ENCODE results near the gene NFKBIB. TPM values are rescaled to one million over a fixed set of nuclear protein-coding genes. Genes with fewer than 3 reads are reported as not detected.

NFKBIB gene
- total RNA-seq, 1 experiment from 2014 or later, result 51.2 TPM

DNA sequence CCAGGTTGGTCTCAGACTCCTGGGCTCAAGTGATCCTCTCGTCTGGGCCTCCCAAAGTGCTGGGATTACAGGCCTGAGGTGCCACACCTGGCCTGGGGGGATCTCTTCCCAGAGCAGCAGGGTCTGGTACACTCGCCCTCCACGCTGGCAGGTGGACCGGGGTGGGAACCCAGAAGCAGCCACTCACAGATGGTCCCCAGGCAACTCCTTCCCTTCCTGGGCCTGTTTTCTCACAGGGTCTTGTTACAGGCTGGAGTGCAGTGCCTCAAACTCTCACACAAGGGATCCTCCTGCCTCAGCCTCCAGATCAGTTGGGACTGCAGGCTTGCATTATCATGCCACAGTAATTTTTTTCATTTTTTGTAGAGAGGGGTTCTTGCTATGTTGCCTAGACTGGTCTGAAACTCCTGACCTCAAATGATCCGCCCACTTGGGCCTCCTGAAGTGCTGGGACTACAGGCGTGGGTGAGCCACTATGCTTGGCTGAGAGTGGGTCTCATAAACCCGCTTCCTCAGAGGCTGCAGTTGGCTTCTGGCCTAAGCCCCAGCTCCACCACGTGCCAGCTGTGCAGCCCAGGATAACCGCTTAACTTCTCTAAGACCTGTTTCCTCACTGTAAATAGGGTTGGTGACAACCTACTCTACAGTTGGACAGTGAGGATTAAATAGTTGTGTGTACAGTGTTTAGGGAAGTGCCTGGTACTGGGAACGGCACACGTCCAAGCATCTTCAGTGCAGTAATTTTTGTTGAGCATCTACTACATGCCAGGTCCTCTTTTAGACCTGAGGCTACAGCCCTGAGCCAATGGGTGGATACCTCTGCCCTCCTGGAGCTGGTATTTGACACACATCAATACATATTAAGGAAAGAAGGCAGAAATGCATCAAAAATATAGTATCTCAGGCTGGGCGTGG is 13.1 kb downstream of the NFKBIB start:
- Histone ChIP-seq H3K4me1 (ENCODE audit: control insufficient read depth in 1 of 2, insufficient read depth in 2 of 2, low read length in 2 of 2) (no peaks in the 10 kb centered on the region), H3K4me2 (ENCODE audit: low read length) (no peak overlapping the region), H3K27me3 (ENCODE audit: insufficient read depth, low read length) (no peaks in the 10 kb centered on the region), H4K20me1 (ENCODE audit: insufficient read depth) (no peaks in the 10 kb centered on the region), H3K36me3 (ENCODE audit: control insufficient read depth in 1 of 2, insufficient read depth in 2 of 2, low read length in 2 of 2) (no peaks in the 10 kb centered on the region), H2AFZ (ENCODE audit: low read depth, low read length, poor library complexity, severe bottlenecking) (no peak overlapping the region), H3K9me3 (ENCODE audit: control insufficient read depth in 1 of 2, insufficient read depth in 1 of 2, low read depth in 1 of 2, low read length in 2 of 2) (no peaks in the 10 kb centered on the region), H3K4me3 (replicated peaks in 1 of 2; ENCODE audit: low read depth in 1 of 2, low read length in 2 of 2) (no peak overlapping the region), H3K79me2 (ENCODE audit: insufficient read depth, low read length) (no peaks in the 10 kb centered on the region), H3K9ac (ENCODE audit: low read length) (no peak overlapping the region), H3K27ac (ENCODE audit: low read depth, low read length) (no peak overlapping the region), H3K9me2 (ENCODE audit: insufficient read depth) (no peaks in the 10 kb centered on the region)
- CTCF ChIA-PET, result no interaction called here
- POLR2A ChIA-PET, result no interaction called here
- TF ChIP-seq ZFX (IDR thresholded peaks at IDR 0.05) (no peak), CEBPB (IDR thresholded peaks at IDR 0.05; ENCODE audit: low read depth) (no peak), ZNF274 (IDR thresholded peaks at IDR 0.05; ENCODE audit: low read depth, low read length) (no peak), POLR2A (IDR thresholded peaks at IDR 0.05; ENCODE audit: borderline replicate concordance, extremely low read depth, insufficient read depth, insufficient read length) (no peak), JUND (IDR thresholded peaks at IDR 0.05) (no peak), RAD21 (IDR thresholded peaks at IDR 0.05; ENCODE audit: low read depth) (no peak), CBX3 (IDR thresholded peaks at IDR 0.05; ENCODE audit: low read depth) (no peak), EZH2phosphoT487 (IDR thresholded peaks at IDR 0.05; ENCODE audit: borderline replicate concordance) (no peak), SP1 (IDR thresholded peaks at IDR 0.05; ENCODE audit: low read depth) (no peak), EGR1 (IDR thresholded peaks at IDR 0.05; ENCODE audit: low read depth) (no peak), ELF1 (IDR thresholded peaks at IDR 0.05; ENCODE audit: borderline replicate concordance, low read depth) (no peak), FOSL1 (IDR thresholded peaks at IDR 0.05; ENCODE audit: low read depth) (no peak)
- TF ChIP-seq, protein P1, sequence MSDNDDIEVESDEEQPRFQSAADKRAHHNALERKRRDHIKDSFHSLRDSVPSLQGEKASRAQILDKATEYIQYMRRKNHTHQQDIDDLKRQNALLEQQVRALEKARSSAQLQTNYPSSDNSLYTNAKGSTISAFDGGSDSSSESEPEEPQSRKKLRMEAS (IDR thresholded peaks at IDR 0.05), result no peak
- TF ChIP-seq, protein P2, sequence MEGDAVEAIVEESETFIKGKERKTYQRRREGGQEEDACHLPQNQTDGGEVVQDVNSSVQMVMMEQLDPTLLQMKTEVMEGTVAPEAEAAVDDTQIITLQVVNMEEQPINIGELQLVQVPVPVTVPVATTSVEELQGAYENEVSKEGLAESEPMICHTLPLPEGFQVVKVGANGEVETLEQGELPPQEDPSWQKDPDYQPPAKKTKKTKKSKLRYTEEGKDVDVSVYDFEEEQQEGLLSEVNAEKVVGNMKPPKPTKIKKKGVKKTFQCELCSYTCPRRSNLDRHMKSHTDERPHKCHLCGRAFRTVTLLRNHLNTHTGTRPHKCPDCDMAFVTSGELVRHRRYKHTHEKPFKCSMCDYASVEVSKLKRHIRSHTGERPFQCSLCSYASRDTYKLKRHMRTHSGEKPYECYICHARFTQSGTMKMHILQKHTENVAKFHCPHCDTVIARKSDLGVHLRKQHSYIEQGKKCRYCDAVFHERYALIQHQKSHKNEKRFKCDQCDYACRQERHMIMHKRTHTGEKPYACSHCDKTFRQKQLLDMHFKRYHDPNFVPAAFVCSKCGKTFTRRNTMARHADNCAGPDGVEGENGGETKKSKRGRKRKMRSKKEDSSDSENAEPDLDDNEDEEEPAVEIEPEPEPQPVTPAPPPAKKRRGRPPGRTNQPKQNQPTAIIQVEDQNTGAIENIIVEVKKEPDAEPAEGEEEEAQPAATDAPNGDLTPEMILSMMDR (IDR thresholded peaks at IDR 0.05 in 2 of 3, conservative IDR thresholded peaks at IDR 0.05 in 1 of 3; ENCODE audit: borderline replicate concordance in 1 of 3, insufficient read depth in 1 of 3, low read depth in 2 of 3, low read length in 2 of 3), result no peak
- TF ChIP-seq, protein P3, sequence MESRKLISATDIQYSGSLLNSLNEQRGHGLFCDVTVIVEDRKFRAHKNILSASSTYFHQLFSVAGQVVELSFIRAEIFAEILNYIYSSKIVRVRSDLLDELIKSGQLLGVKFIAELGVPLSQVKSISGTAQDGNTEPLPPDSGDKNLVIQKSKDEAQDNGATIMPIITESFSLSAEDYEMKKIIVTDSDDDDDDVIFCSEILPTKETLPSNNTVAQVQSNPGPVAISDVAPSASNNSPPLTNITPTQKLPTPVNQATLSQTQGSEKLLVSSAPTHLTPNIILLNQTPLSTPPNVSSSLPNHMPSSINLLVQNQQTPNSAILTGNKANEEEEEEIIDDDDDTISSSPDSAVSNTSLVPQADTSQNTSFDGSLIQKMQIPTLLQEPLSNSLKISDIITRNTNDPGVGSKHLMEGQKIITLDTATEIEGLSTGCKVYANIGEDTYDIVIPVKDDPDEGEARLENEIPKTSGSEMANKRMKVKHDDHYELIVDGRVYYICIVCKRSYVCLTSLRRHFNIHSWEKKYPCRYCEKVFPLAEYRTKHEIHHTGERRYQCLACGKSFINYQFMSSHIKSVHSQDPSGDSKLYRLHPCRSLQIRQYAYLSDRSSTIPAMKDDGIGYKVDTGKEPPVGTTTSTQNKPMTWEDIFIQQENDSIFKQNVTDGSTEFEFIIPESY (IDR thresholded peaks at IDR 0.05; ENCODE audit: extremely low read depth, insufficient replicate concordance, low read length), result no peak
- TF ChIP-seq, protein P4, sequence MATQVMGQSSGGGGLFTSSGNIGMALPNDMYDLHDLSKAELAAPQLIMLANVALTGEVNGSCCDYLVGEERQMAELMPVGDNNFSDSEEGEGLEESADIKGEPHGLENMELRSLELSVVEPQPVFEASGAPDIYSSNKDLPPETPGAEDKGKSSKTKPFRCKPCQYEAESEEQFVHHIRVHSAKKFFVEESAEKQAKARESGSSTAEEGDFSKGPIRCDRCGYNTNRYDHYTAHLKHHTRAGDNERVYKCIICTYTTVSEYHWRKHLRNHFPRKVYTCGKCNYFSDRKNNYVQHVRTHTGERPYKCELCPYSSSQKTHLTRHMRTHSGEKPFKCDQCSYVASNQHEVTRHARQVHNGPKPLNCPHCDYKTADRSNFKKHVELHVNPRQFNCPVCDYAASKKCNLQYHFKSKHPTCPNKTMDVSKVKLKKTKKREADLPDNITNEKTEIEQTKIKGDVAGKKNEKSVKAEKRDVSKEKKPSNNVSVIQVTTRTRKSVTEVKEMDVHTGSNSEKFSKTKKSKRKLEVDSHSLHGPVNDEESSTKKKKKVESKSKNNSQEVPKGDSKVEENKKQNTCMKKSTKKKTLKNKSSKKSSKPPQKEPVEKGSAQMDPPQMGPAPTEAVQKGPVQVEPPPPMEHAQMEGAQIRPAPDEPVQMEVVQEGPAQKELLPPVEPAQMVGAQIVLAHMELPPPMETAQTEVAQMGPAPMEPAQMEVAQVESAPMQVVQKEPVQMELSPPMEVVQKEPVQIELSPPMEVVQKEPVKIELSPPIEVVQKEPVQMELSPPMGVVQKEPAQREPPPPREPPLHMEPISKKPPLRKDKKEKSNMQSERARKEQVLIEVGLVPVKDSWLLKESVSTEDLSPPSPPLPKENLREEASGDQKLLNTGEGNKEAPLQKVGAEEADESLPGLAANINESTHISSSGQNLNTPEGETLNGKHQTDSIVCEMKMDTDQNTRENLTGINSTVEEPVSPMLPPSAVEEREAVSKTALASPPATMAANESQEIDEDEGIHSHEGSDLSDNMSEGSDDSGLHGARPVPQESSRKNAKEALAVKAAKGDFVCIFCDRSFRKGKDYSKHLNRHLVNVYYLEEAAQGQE (IDR thresholded peaks at IDR 0.05; ENCODE audit: low read depth), result no peak
- ATAC-seq (no peak), DNase-seq (ENCODE audit: low read depth, low spot score) (no peak)
- intact Hi-C loops (cut with micrococcal nuclease), result no loop called here
- RAD21 ChIA-PET (ENCODE audit: low non-redundant PET in 1 of 2, low total read pairs in 2 of 2, uncharacterized antibody in 2 of 2, unreplicated experiment in 2 of 2), result interaction anchor here in 1 of 2 experiments (0.7 kb wide), 1 partner anchor 985 kb away, joined by 3 read pairs; no protein-coding TSS in a partner anchor
- no TSS peak for BruUV-seq (replicated peaks)
